H1 (cell line): Measurements from ENCODE around the gene HMX1. TPM values are rescaled to one million over a fixed set of nuclear protein-coding genes. Genes with fewer than 3 reads are reported as not detected.

Experiments used
- CTCF ChIA-PET: fragments of 300-600 bp; sonication (Branson Sonifier 250); formaldehyde crosslinking; loops from one replicate; lab custom pipeline; 2021; ENCODE audit not compliant: partially characterized antibody; lab: Charles Lee
- POLR2A ChIA-PET: fragments of 300-600 bp; sonication (Branson Sonifier 250); formaldehyde crosslinking; loops from one replicate; lab custom pipeline; 2021; ENCODE audit warnings: inconsistent platforms; ENCODE audit not compliant: partially characterized antibody; lab: Charles Lee
- DNase-seq, 2 experiments: peaks; one replicate each; pipeline versions ENCODE4 v3.0.0 to v3.0.0-alpha.2; 2010 to 2022; ENCODE audit warnings: low spot score in 2 of 2, low read depth in 1 of 2, mixed read lengths in 1 of 2
- FAIRE-seq: peaks from 2 replicates; lab custom pipeline; 2011; peaks lifted over from hg19 to GRCh38; lab: Jason Lieb, UNC
- H2AFZ ChIP-seq: 2 replicates; pipeline ENCODE4 v1.8.1; 2012; ENCODE audit warnings: low read length, inconsistent platforms
- H2AK5ac ChIP-seq: 2 replicates; pipeline ENCODE4 v1.6.1; 2013; ENCODE audit warnings: low read depth, low read length
- H2BK120ac ChIP-seq: replicated peaks from 2 replicates; pipeline ENCODE3; 2013; ENCODE audit warnings: low read depth, low read length, inconsistent platforms
- H2BK12ac ChIP-seq: 2 replicates; pipeline ENCODE4 v1.6.1; 2013; ENCODE audit warnings: low read depth, low read length
- H2BK15ac ChIP-seq: 2 replicates; pipeline ENCODE4 v1.6.1; 2013; ENCODE audit warnings: low read length
- H2BK20ac ChIP-seq: 2 replicates; pipeline ENCODE4 v1.6.1; 2013; ENCODE audit warnings: low read length
- H2BK5ac ChIP-seq: 2 replicates; pipeline ENCODE4 v1.6.1; 2013; ENCODE audit warnings: low read depth, low read length
- H3K14ac ChIP-seq: 2 replicates; pipeline ENCODE4 v1.6.1; 2013; ENCODE audit warnings: inconsistent platforms; ENCODE audit not compliant: insufficient read length
- H3K18ac ChIP-seq: 2 replicates; pipeline ENCODE4 v1.6.1; 2013; ENCODE audit warnings: low read length; ENCODE audit errors: extremely low read depth
- H3K23ac ChIP-seq: 2 replicates; pipeline ENCODE4 v1.6.1; 2013; ENCODE audit warnings: inconsistent platforms; ENCODE audit not compliant: insufficient read length
- H3K23me2 ChIP-seq: 2 replicates; pipeline ENCODE4 v1.6.1; 2013; ENCODE audit warnings: low read depth, low read length
- H3K27ac ChIP-seq: 2 replicates; pipeline ENCODE4 v1.6.1; 2011; ENCODE audit warnings: low read depth, low read length, inconsistent platforms
- H3K27me3 ChIP-seq, 4 experiments: replicated peaks in 1 of 4; 1 replicate in 1 of 4; 2 replicates in 3 of 4; pipeline versions ENCODE4 v1.6.1 to v1.8.1; 2011 to 2013; ENCODE audit warnings: low read length in 3 of 4, mild to moderate bottlenecking in 3 of 4, inconsistent platforms in 2 of 4, mixed read lengths in 2 of 4, moderate library complexity in 1 of 4; ENCODE audit not compliant: control insufficient read depth in 3 of 4, insufficient read depth in 3 of 4; ENCODE audit errors: extremely low read depth in 1 of 4
- H3K36me3 ChIP-seq, 4 experiments: 2 replicates each; pipeline versions ENCODE4 v1.6.1 to v1.8.1; 2011 to 2013; ENCODE audit warnings: mild to moderate bottlenecking in 4 of 4, low read length in 3 of 4, moderate library complexity in 2 of 4, control low read depth in 1 of 4, inconsistent platforms in 1 of 4; ENCODE audit not compliant: insufficient read depth in 4 of 4, control insufficient read depth in 2 of 4
- H3K4ac ChIP-seq: replicated peaks from 2 replicates; pipeline ENCODE3; 2013; ENCODE audit warnings: low read length, low read depth, mixed read lengths, inconsistent platforms; ENCODE audit not compliant: insufficient read length
- H3K4me1 ChIP-seq, 4 experiments: replicated peaks in 1 of 4; 1 replicate in 1 of 4; 2 replicates in 3 of 4; pipeline versions ENCODE4 v1.6.1 to v1.8.1; 2011 to 2013; ENCODE audit warnings: low read length in 3 of 4, inconsistent platforms in 2 of 4, mixed read lengths in 1 of 4; ENCODE audit not compliant: insufficient read depth in 4 of 4, control insufficient read depth in 3 of 4
- H3K4me2 ChIP-seq, 2 experiments: 2 replicates each; pipeline versions ENCODE4 v1.6.1 to v1.8.1; 2011 to 2013; ENCODE audit warnings: low read depth in 2 of 2, low read length in 2 of 2, control low read depth in 1 of 2, inconsistent platforms in 1 of 2, mild to moderate bottlenecking in 1 of 2; ENCODE audit not compliant: insufficient read depth in 1 of 2
- H3K4me3 ChIP-seq, 4 experiments: fragments of 200-600, 300-600 bp in 1 of 4; sonication (generic), shearing (Covaris generic), sonication (Bioruptor Twin) in 1 of 4; 2 replicates each; pipeline versions ENCODE4 v1.5.1 to v1.8.1; 2011 to 2016; ENCODE audit warnings: low read length in 4 of 4, low read depth in 3 of 4, control low read depth in 2 of 4, inconsistent platforms in 2 of 4, mild to moderate bottlenecking in 2 of 4, mixed read lengths in 1 of 4, moderate library complexity in 1 of 4; ENCODE audit not compliant: insufficient read depth in 2 of 4; ENCODE audit errors: extremely low read depth in 1 of 4
- H3K56ac ChIP-seq: replicated peaks from 2 replicates; pipeline ENCODE3; 2013; ENCODE audit warnings: low read depth, mild to moderate bottlenecking, mixed read lengths, low read length, inconsistent platforms; ENCODE audit not compliant: insufficient read length
- H3K79me1 ChIP-seq: 2 replicates; pipeline ENCODE4 v1.6.1; 2013; ENCODE audit warnings: low read depth, low read length, control low read depth
- H3K79me2 ChIP-seq, 2 experiments: 2 replicates each; pipeline versions ENCODE4 v1.6.1 to v1.8.1; 2012 to 2013; ENCODE audit warnings: low read length in 2 of 2, mild to moderate bottlenecking in 2 of 2, inconsistent platforms in 1 of 2; ENCODE audit not compliant: insufficient read depth in 2 of 2, control insufficient read depth in 1 of 2
- H3K9ac ChIP-seq, 4 experiments: replicated peaks in 1 of 4; 1 replicate in 1 of 4; 2 replicates in 3 of 4; pipeline versions ENCODE4 v1.6.1 to v1.8.1; 2011 to 2013; ENCODE audit warnings: low read depth in 3 of 4, low read length in 3 of 4, control low read depth in 2 of 4, mild to moderate bottlenecking in 2 of 4, moderate library complexity in 2 of 4, inconsistent platforms in 1 of 4; ENCODE audit errors: extremely low read depth in 1 of 4
- H3K9me3 ChIP-seq, 2 experiments: 2 replicates each; pipeline versions ENCODE4 v1.6.1 to v1.8.1; 2012 to 2013; ENCODE audit warnings: mild to moderate bottlenecking in 2 of 2, moderate library complexity in 2 of 2, control low read depth in 1 of 2, inconsistent platforms in 1 of 2, low read depth in 1 of 2, low read length in 1 of 2, mixed read lengths in 1 of 2; ENCODE audit not compliant: insufficient read depth in 2 of 2
- H4K20me1 ChIP-seq, 2 experiments: replicated peaks in 1 of 2; 2 replicates each; pipeline versions ENCODE3 to v1.8.1; 2011 to 2013; ENCODE audit warnings: inconsistent platforms in 2 of 2, low read length in 2 of 2, mild to moderate bottlenecking in 1 of 2; ENCODE audit not compliant: insufficient read depth in 2 of 2, control insufficient read depth in 1 of 2
- H4K5ac ChIP-seq: 2 replicates; pipeline ENCODE4 v1.6.1; 2013; ENCODE audit warnings: low read length, low read depth, mixed read lengths, inconsistent platforms; ENCODE audit not compliant: insufficient read length
- H4K8ac ChIP-seq: 2 replicates; pipeline ENCODE4 v1.8.0; 2013; ENCODE audit warnings: mild to moderate bottlenecking, moderate library complexity, low read length, inconsistent platforms; ENCODE audit not compliant: insufficient read depth; ENCODE audit errors: extremely low read depth
- H4K91ac ChIP-seq: replicated peaks from 2 replicates; pipeline ENCODE3; 2013; ENCODE audit warnings: low read length, mixed read lengths, inconsistent platforms; ENCODE audit not compliant: insufficient read length
- CBX8 ChIP-seq: fragments of 300-800, 300-1000 bp; sonication (generic); IDR thresholded peaks from 2 replicates; pipeline ENCODE4 v1.7.1; 2016; ENCODE audit warnings: low read depth, low read length, borderline replicate concordance
- CHD2 ChIP-seq: IDR thresholded peaks from 2 replicates; pipeline ENCODE4 v1.6.1; 2012; ENCODE audit warnings: low read length, improper control_type of control experiment
- EZH2 ChIP-seq: fragments of 200-600 bp; sonication (generic); IDR thresholded peaks from 2 replicates; pipeline ENCODE4 v1.7.1; 2012; ENCODE audit warnings: low read depth, mild to moderate bottlenecking, moderate library complexity, low read length, inconsistent platforms; ENCODE audit not compliant: severe bottlenecking
- GTF2F1 ChIP-seq: IDR thresholded peaks from 2 replicates; pipeline ENCODE4 v1.6.1; 2012; ENCODE audit warnings: low read depth, low read length, improper control_type of control experiment, borderline replicate concordance
- HDAC2 ChIP-seq, 2 experiments: fragments of 300-600 bp in 1 of 2; sonication (generic) in 1 of 2; IDR thresholded peaks; 2 replicates each; pipeline ENCODE4 v1.6.1; 2011 to 2012; ENCODE audit warnings: low read depth in 2 of 2, low read length in 2 of 2, mild to moderate bottlenecking in 2 of 2, moderate library complexity in 2 of 2, borderline replicate concordance in 1 of 2, inconsistent platforms in 1 of 2
- JUN ChIP-seq: IDR thresholded peaks from 2 replicates; pipeline ENCODE4 v1.6.1; 2011; ENCODE audit warnings: low read depth, mild to moderate bottlenecking, improper control_type of control experiment, low read length
- JUND ChIP-seq: IDR thresholded peaks from 2 replicates; pipeline ENCODE4 v1.6.1; 2011; ENCODE audit warnings: mild to moderate bottlenecking, improper control_type of control experiment, low read length
- MAFK ChIP-seq: IDR thresholded peaks from 2 replicates; pipeline ENCODE4 v1.6.1; 2012; ENCODE audit warnings: low read depth, mild to moderate bottlenecking, improper control_type of control experiment, low read length
- NANOG ChIP-seq: IDR thresholded peaks from 2 replicates; pipeline ENCODE4 v1.6.1; 2011; ENCODE audit warnings: low read length, low read depth, mild to moderate bottlenecking, inconsistent platforms; ENCODE audit not compliant: insufficient read depth, poor library complexity, severe bottlenecking
- PHF8 ChIP-seq: fragments of 200-600 bp; sonication (generic); conservative IDR thresholded peaks from 2 replicates; pipeline ENCODE4 v1.7.1; 2012; ENCODE audit warnings: low read depth, mild to moderate bottlenecking, inconsistent platforms, low read length, moderate library complexity
- SP2 ChIP-seq: IDR thresholded peaks from 2 replicates; pipeline ENCODE4 v1.6.1; 2012; ENCODE audit warnings: mild to moderate bottlenecking, low read length, inconsistent platforms
- SRF ChIP-seq: IDR thresholded peaks from 2 replicates; pipeline ENCODE4 v1.6.1; 2011; ENCODE audit warnings: mild to moderate bottlenecking, low read depth, low read length, moderate library complexity
- TBP ChIP-seq: IDR thresholded peaks from 2 replicates; pipeline ENCODE4 v1.6.1; 2011; ENCODE audit warnings: low read depth, low read length, improper control_type of control experiment
- YY1 ChIP-seq: IDR thresholded peaks from 2 replicates; pipeline ENCODE4 v1.6.1; 2011; ENCODE audit warnings: low read depth, mild to moderate bottlenecking, low read length
- WGBS, 2 experiments: shearing (Covaris generic) in 1 of 2; methylation state at CpG; one replicate each; pipeline versions ENCODE4 v1.1.6 to v1.1.7; 2013 to 2015; ENCODE audit warnings: low lambda C conversion rate in 2 of 2, mixed read lengths in 2 of 2, inconsistent platforms in 1 of 2, low coverage in 1 of 2, missing lambda C conversion rate in 1 of 2; ENCODE audit not compliant: insufficient replicate concordance in 2 of 2, insufficient coverage in 1 of 2, insufficient read length in 1 of 2; ENCODE audit errors: extremely low coverage in 1 of 2, missing lambda C conversion rate in 1 of 2; 5-methylcytosine and 5-hydroxymethylcytosine counted together
- polyA plus RNA-seq, 7 experiments: library from polyadenylated mRNA; depleted of rRNA in 3 of 7; stranded (reverse) in 5 of 7; unstranded in 2 of 7; fragments of >200 nt in 5 of 7; fragments of 200-250 nt in 2 of 7; gene quantifications; 1 replicate in 5 of 7; 2 replicates in 1 of 7; 4 replicates in 1 of 7; pipeline versions ENCODE4 v1.2.1 to v1.2.3, GENCODE V29; 2011 to 2013; ENCODE audit warnings: missing spikeins in 2 of 7, mixed read lengths in 2 of 7
- total RNA-seq: library from RNA; stranded (reverse); fragmentation: NEBNext Ultra II Directional; extraction: Animal tissue kit (Norgen Biotek cat#: 25700); gene quantifications from 2 replicates; pipeline ENCODE4 v1.2.1, GENCODE V29; 2021

The HMX1 gene
- total and polyA plus RNA-seq, 2 of the 8 experiments (the other 6 are each of a cell fraction or from before 2014, with no cell fraction given), result 0.26 TPM; not detected in 1

- Histone ChIP-seq H3K79me1 (no peaks in the 10 kb centered on the region), H3K9me3 (peaks cover 0 to 14% of the 10 kb centered on the region in 2 experiments; a peak in 1 of 4 replicates), H3K27me3 (no peaks in the 10 kb centered on the region), H4K8ac (no peak overlapping the region), H3K23me2 (no peaks in the 10 kb centered on the region), H2BK20ac (no peak overlapping the region), H4K91ac (no peak overlapping the region), H3K14ac (no peak overlapping the region), H3K4me3 (no peak overlapping the region), H3K4me2 (no peak overlapping the region), H2BK15ac (no peak overlapping the region), H2AFZ (no peak overlapping the region), H3K27ac (no peak overlapping the region), H3K9ac (no peak overlapping the region), H3K4ac (no peak overlapping the region), H4K20me1 (no peaks in the 10 kb centered on the region), H3K4me1 (no peaks in the 10 kb centered on the region), H3K23ac (no peak overlapping the region), H4K5ac (no peak overlapping the region), H2BK12ac (no peak overlapping the region), H3K56ac (no peak overlapping the region), H2AK5ac (no peak overlapping the region), H3K79me2 (no peaks in the 10 kb centered on the region), H3K36me3 (no peaks in the 10 kb centered on the region), H3K18ac (no peak overlapping the region), H2BK120ac (no peak overlapping the region), H2BK5ac (no peak overlapping the region)
- 90% methylated on average over 26 of the region's 30 CpGs; no CpG with 5 or more reads in 1 of the 2 experiments for WGBS, 2 experiments
- ChIA-PET CTCF (no interaction called here), POLR2A (no interaction called here)
- DNase-seq, result no peak
- FAIRE-seq, result no peak
- no peak for TF ChIP-seq JUN
- TF ChIP-seq CHD2, result no peak
- no peak for TF ChIP-seq NANOG
- TF ChIP-seq PHF8, result no peak
- no peak for TF ChIP-seq EZH2
- no peak for TF ChIP-seq CBX8
- TF ChIP-seq TBP, result no peak
- no peak for TF ChIP-seq YY1
- no peak for TF ChIP-seq SP2
- TF ChIP-seq MAFK, result no peak
- no peak for TF ChIP-seq GTF2F1
- no peak for TF ChIP-seq SRF
- no peak for TF ChIP-seq JUND
- no peak for TF ChIP-seq HDAC2 (IDR thresholded peaks at IDR 0.05; ENCODE audit: borderline replicate concordance in 1 of 2, low read depth in 2 of 2, low read length in 2 of 2)
Observed at GRCh38 chr4:8910100-8910821, 38.6 kb upstream of the HMX1 start.
